A549 (cell line): Measurements from ENCODE around the gene SEPTIN2. TPM values are rescaled to one million over a fixed set of nuclear protein-coding genes. Genes with fewer than 3 reads are reported as not detected.

Experiments used
- ATAC-seq, 2 experiments: fragments of 200-7000 bp in 1 of 2; fragments of >200 bp in 1 of 2; cut with Nextera tagmentation in 1 of 2; cut with Tn5 transposase in 1 of 2; 3 replicates each; pipeline versions ENCODE4 v1.8.0 to v1.9.1; 2018 to 2020; ENCODE audit warnings: mild to moderate bottlenecking in 1 of 2, moderate library complexity in 1 of 2
- CTCF ChIA-PET: fragments of 300-600 bp; sonication (Branson Sonifier 250); formaldehyde crosslinking; extraction: SDS; loops from one replicate; lab custom pipeline; 2021; ENCODE audit warnings: antibody characterized with exemption, inconsistent platforms; lab: Yijun Ruan, JAX
- POLR2A ChIA-PET: fragments of 350-600 bp; formaldehyde crosslinking; extraction: SDS; loops from one replicate; lab custom pipeline; 2021; ENCODE audit warnings: antibody characterized with exemption, inconsistent platforms; lab: Yijun Ruan, JAX
- DNase-seq, 2 experiments: peaks; one replicate each; pipeline versions ENCODE4 v3.0.0 to v3.0.0-alpha.2; 2011 to 2016; ENCODE audit warnings: low read depth in 1 of 2, low spot score in 1 of 2
- FAIRE-seq: peaks from 2 replicates; lab custom pipeline; 2011; peaks lifted over from hg19 to GRCh38; lab: Jason Lieb, UNC
- H3K27ac ChIP-seq, 2 experiments: fragments of >200 bp; sonication (Bioruptor Twin); formaldehyde crosslinking; 3 replicates each; pipeline ENCODE4 v1.5.1; 2016 to 2017
- H3K4me1 ChIP-seq: fragments of >200 bp; sonication (Bioruptor Twin); formaldehyde crosslinking; 3 replicates; pipeline ENCODE4 v1.6.1; 2016
- H3K4me2 ChIP-seq: fragments of >200 bp; sonication (Bioruptor Twin); formaldehyde crosslinking; 3 replicates; pipeline ENCODE4 v1.6.1; 2016
- H3K4me3 ChIP-seq: fragments of >200 bp; sonication (Bioruptor Twin); formaldehyde crosslinking; 3 replicates; pipeline ENCODE4 v1.5.1; 2016
- H3K9me3 ChIP-seq: fragments of >200 bp; sonication (Bioruptor Twin); formaldehyde crosslinking; 3 replicates; pipeline ENCODE4 v1.6.1; 2016
- CHD2 ChIP-seq: fragments of 150-350 bp; IDR thresholded peaks from 2 replicates; pipeline ENCODE4 v1.6.1; 2014; ENCODE audit warnings: low read length; ENCODE audit not compliant: partially characterized antibody
- CHD4 ChIP-seq: fragments of 200-600 bp; sonication (generic); IDR thresholded peaks from 2 replicates; pipeline ENCODE4 v1.6.1; 2016; ENCODE audit warnings: antibody characterized with exemption, mild to moderate bottlenecking, borderline replicate concordance
- CTCF ChIP-seq: fragments of >200 bp; sonication (Bioruptor Twin); formaldehyde crosslinking; IDR thresholded peaks from 3 replicates; pipeline ENCODE4 v1.5.1; 2016
- EHMT2 ChIP-seq: fragments of 200-600 bp; sonication (generic); IDR thresholded peaks from 2 replicates; pipeline ENCODE4 v1.6.1; 2016; ENCODE audit warnings: antibody characterized with exemption, low read depth, mild to moderate bottlenecking, moderate library complexity
- HES2 ChIP-seq: fragments of >200 bp; sonication (Bioruptor Twin); formaldehyde crosslinking; IDR thresholded peaks from 2 replicates; pipeline ENCODE4 v1.6.1; 2016
- HEYL ChIP-seq: fragments of 250-450 bp; sonication (Bioruptor Pico); IDR thresholded peaks from 2 replicates; pipeline ENCODE4 v1.8.0; 2021; ENCODE audit warnings: mild to moderate bottlenecking, moderate library complexity
- HOXB5 ChIP-seq: fragments of 250-450 bp; sonication (Bioruptor Pico); IDR thresholded peaks from 2 replicates; pipeline ENCODE4 v1.5.0; 2020; ENCODE audit warnings: mild to moderate bottlenecking, moderate library complexity
- MAZ ChIP-seq: fragments of 150-350 bp; IDR thresholded peaks from 2 replicates; pipeline ENCODE4 v1.6.1; 2014; ENCODE audit warnings: antibody characterized with exemption, low read depth, low read length, borderline replicate concordance
- NPAS2 ChIP-seq: fragments of 250-450 bp; sonication (Bioruptor Pico); IDR thresholded peaks from 2 replicates; pipeline ENCODE4 v1.8.0; 2022; ENCODE audit warnings: mild to moderate bottlenecking, moderate library complexity, borderline replicate concordance
- PBX3 ChIP-seq: IDR thresholded peaks from 2 replicates; pipeline ENCODE4 v1.6.1; 2012
- POLR2AphosphoS2 ChIP-seq: conservative IDR thresholded peaks from 2 replicates; pipeline ENCODE4 v1.6.1; 2012; ENCODE audit warnings: low read length, improper control_type of control experiment, inconsistent platforms
- RARB ChIP-seq: fragments of 250-450 bp; sonication (Bioruptor Pico); IDR thresholded peaks from 2 replicates; pipeline ENCODE4 v1.8.0; 2021; ENCODE audit warnings: mild to moderate bottlenecking, moderate library complexity
- RFX5 ChIP-seq: fragments of 450-650 bp; IDR thresholded peaks from 2 replicates; pipeline ENCODE4 v1.7.1; 2014; ENCODE audit warnings: antibody characterized with exemption, mild to moderate bottlenecking, moderate library complexity
- SREBF2 ChIP-seq: fragments of 450-650 bp; IDR thresholded peaks from 2 replicates; pipeline ENCODE4 v1.6.1; 2014; ENCODE audit warnings: mild to moderate bottlenecking, moderate library complexity
- TFCP2L1 ChIP-seq: fragments of 250-450 bp; sonication (Bioruptor Pico); IDR thresholded peaks from 2 replicates; pipeline ENCODE4 v1.5.0; 2021; ENCODE audit warnings: mild to moderate bottlenecking
- USF2 ChIP-seq: fragments of 450-650 bp; IDR thresholded peaks from 2 replicates; pipeline ENCODE4 v1.6.1; 2014; ENCODE audit warnings: antibody characterized with exemption
- ZC3H11A ChIP-seq: fragments of 450-650 bp; IDR thresholded peaks from 2 replicates; pipeline ENCODE4 v1.6.1; 2014; ENCODE audit warnings: antibody characterized with exemption, mild to moderate bottlenecking
- ZNF302 ChIP-seq: fragments of 250-450 bp; sonication (Bioruptor Pico); IDR thresholded peaks from 2 replicates; pipeline ENCODE4 v1.9.0; 2021; ENCODE audit warnings: inconsistent platforms, mild to moderate bottlenecking, moderate library complexity
- WGBS: methylation state at CpG from one replicate; pipeline ENCODE4 v1.1.6; 2017; ENCODE audit errors: missing lambda C conversion rate; 5-methylcytosine and 5-hydroxymethylcytosine counted together
- polyA plus RNA-seq, 4 experiments: library from polyadenylated mRNA; depleted of rRNA in 3 of 4; stranded (reverse); fragments of >200 nt; fragmentation: RNase III in 1 of 4; extraction: RNeasy Plus Mini Kit Qiagen cat#74134 plus additional on column Dnase treatment in 1 of 4; gene quantifications; 2 replicates in 3 of 4; 3 replicates in 1 of 4; pipeline ENCODE4 v1.2.3, GENCODE V29; 2011 to 2017

SEPTIN2 gene
- polyA plus RNA-seq, 2 of the 4 experiments (the other 2 are of a cell fraction), result 341 to 762 TPM

GRCh38 chr2:241286348-241287090 lies 29.2 kb upstream of the SEPTIN2 start (continued):
- TF ChIP-seq MAZ (no peak), CTCF (no peak), POLR2AphosphoS2 (no peak)

GRCh38 chr2:241288324-241288888 lies 27.3 kb upstream of the SEPTIN2 start:
- WGBS, result 94% methylated on average over 3 of the region's 3 CpGs
- Histone ChIP-seq H3K4me3 (no peak overlapping the region), H3K4me2 (no peak overlapping the region), H3K4me1 (peaks cover 23% of the 10 kb centered on the region), H3K27ac (no peak overlapping the region), H3K9me3 (no peaks in the 10 kb centered on the region)
- TF ChIP-seq HEYL, result no peak
- no peak for TF ChIP-seq RFX5
- no peak for TF ChIP-seq USF2
- ChIA-PET CTCF (interaction anchor here (0.8 kb wide), 1 partner anchor 13 kb away, joined by 3 read pairs; no protein-coding TSS in a partner anchor), POLR2A (no interaction called here)
- ATAC-seq (no peak), DNase-seq (no peak), FAIRE-seq (no peak)

- ATAC-seq, result no peak
- no peak overlapping the region for H3K27ac ChIP-seq
- no peaks in the 10 kb centered on the region for H3K9me3 ChIP-seq
- H3K4me2 ChIP-seq, result no peak overlapping the region
- 91% methylated on average over 4 of the region's 4 CpGs for WGBS
- no peak overlapping the region for H3K4me3 ChIP-seq
- CTCF ChIA-PET, result interaction anchor here (1.3 kb wide), 1 partner anchor 138 kb away, joined by 4 read pairs; no protein-coding TSS in a partner anchor
- no peak for TF ChIP-seq ZC3H11A
- no peak for TF ChIP-seq TFCP2L1 (CRISPR knock-in tag)
- no peak for TF ChIP-seq RFX5
- no peak for TF ChIP-seq SREBF2
- no peak for TF ChIP-seq HES2
- TF ChIP-seq HOXB5 (CRISPR knock-in tag), result no peak
- TF ChIP-seq RARB, result no peak
- no peak for TF ChIP-seq PBX3
- no peak for TF ChIP-seq NPAS2 (CRISPR knock-in tag)
- no peak for TF ChIP-seq CHD2
- TF ChIP-seq USF2, result no peak
- TF ChIP-seq ZNF302 (CRISPR knock-in tag), result no peak
- TF ChIP-seq EHMT2, result no peak
- no peak for TF ChIP-seq CHD4
- TF ChIP-seq, all 56 proteins: peak for 0
- POLR2A ChIA-PET, result no interaction called here
- DNase-seq (no peak), FAIRE-seq (no peak)
- peaks cover 29% of the 10 kb centered on the region for H3K4me1 ChIP-seq
These were observed 26.7 kb upstream of the SEPTIN2 start for GRCh38 chr2:241289053-241289452.
